SH-SY5Y (cell line): ENCODE data around the gene NPBWR2.

ENCODE experiments used
- GATA2 ChIP-seq: IDR thresholded peaks from 2 replicates; pipeline ENCODE4 v1.6.1; 2011; ENCODE audit warnings: mild to moderate bottlenecking, low read depth, low read length
- GATA3 ChIP-seq: IDR thresholded peaks from 2 replicates; pipeline ENCODE4 v1.6.1; 2011; ENCODE audit warnings: low read depth, mild to moderate bottlenecking, low read length, moderate library complexity

- TF ChIP-seq GATA2, result no peak
- no peak for TF ChIP-seq GATA3
These were observed 45.5 kb upstream of the NPBWR2 start for GRCh38 chr20:64152906-64153305.
